Measurements from ENCODE around the gene ZNF687. TPM values are rescaled to one million over a fixed set of nuclear protein-coding genes. Genes with fewer than 3 reads are reported as not detected.

Gene ZNF687
- total RNA-seq, 1 donor = 14.2 TPM

DNA sequence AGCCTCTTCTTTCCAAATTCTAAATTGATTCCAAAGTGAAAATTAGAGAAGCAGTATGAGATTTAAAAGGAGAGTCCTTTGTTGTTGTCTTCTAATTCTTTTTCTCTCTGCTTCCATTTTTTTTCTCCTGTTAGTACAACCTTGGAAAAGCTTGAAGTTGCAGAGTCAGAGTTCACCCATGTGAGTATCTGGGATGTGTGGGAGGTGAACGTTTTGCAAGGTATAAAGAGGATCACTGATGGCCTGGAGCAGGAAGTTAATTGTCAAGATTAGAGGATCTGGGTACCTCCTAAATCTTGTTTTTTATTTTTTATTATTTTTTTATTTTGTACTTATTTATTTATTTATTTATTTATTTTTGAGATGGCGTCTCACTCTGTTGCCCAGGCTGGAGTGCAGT, 35.3 kb upstream of the ZNF687 start:
- TF ChIP-seq, protein P1, sequence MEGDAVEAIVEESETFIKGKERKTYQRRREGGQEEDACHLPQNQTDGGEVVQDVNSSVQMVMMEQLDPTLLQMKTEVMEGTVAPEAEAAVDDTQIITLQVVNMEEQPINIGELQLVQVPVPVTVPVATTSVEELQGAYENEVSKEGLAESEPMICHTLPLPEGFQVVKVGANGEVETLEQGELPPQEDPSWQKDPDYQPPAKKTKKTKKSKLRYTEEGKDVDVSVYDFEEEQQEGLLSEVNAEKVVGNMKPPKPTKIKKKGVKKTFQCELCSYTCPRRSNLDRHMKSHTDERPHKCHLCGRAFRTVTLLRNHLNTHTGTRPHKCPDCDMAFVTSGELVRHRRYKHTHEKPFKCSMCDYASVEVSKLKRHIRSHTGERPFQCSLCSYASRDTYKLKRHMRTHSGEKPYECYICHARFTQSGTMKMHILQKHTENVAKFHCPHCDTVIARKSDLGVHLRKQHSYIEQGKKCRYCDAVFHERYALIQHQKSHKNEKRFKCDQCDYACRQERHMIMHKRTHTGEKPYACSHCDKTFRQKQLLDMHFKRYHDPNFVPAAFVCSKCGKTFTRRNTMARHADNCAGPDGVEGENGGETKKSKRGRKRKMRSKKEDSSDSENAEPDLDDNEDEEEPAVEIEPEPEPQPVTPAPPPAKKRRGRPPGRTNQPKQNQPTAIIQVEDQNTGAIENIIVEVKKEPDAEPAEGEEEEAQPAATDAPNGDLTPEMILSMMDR (IDR thresholded peaks at IDR 0.05; ENCODE audit: insufficient read depth, low read length) = no peak

DNA sequence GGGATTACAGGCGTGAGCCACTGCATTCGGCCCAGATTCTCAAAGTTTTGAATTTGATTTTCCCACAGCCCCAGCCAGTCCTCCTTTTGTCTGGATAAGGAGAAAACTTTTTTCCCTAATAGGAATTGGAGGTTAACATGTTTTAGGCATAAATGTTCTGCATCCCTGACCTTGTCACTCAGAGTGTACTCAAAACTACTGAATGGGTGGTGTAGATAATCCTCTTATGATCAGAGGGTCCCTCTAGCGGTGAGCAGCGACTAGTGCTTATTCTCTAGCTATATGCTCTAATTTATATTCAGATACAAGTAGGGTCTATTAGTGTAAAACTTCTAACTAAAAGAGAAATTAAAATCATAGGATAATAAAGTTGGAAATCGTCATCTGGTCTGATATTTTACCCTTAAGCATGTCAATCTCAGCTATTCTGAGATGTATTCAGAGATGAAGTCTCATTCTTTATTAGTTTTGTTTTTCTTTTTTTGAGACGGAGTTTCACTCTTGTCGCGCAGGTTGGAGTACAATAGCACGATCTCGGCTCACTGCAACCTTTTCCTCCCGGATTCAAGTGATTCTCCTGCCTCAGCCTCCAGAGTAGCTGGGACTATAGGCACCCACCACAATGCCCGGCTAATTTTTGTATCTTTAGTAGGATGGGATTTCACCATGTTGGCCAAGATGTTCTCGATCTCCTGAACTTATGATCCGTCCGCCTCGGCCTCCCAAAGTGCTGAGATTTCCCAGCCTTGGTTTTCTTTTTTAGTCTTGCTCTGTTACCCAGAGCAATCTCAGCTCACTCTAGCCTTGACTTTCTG, 30.2 kb upstream of the ZNF687 start:
- TF ChIP-seq, protein P1 (IDR thresholded peaks at IDR 0.05; ENCODE audit: insufficient read depth, low read length) = peak; percentile 88
- H3K4me3 ChIP-seq (ENCODE audit: low read depth, low read length) = no peak overlapping the region
- peak; percentile 85 for DNase-seq (ENCODE audit: low read depth)

More for the DNA sequence above, 35.3 kb upstream of the ZNF687 start:
- no peak for DNase-seq (ENCODE audit: low read depth)
- H3K4me3 ChIP-seq (ENCODE audit: low read depth, low read length) = no peak overlapping the region

DNA sequence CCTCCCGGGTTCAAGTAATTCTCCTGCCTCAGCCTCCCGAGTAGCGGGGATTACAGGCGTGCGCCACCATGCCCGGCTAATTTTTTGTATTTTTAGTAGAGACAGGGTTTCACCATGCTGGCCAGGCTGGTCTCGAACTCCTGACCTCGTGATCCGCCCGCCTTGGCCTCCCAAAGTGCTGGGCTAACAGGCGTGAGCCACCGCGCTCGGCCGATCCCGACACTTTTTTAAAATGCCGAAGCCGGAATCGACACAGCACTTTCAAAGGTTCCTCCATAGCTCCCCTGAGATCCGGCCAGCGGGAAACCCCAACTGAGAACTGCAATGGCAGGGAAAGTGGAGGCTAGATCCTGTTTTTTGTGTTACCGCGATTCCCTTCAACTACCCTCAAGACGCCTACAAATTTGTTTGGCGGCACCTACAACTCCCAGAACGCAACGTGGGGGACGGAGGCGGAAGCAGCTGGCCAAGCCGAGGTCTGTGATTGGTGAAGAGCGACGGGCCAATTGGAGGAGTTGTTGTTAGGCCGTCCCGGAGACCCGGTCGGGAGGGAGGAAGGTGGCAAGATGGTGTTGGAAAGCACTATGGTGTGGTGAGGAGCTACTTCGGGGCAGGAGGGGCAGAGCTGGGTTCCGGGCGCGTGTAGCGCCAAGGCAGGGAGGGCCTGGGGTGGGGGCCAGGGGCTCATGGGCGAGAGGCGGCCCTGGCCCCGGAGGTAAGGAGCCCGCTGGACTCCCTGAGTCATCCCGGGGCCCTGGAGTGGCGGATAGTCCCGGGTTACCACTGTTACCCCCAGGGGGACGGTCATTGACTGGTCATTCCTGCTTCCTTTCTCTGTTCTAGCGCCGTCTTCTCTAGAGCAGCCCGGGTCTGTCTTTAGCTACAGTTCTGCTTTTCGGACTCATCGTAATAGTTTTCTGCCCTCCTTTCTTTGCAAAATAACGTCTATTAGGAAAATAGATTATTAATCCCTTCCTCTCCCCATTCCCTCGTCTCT, 27.6 kb upstream of the ZNF687 start, which contains the start of gene PSMD4:
Gene PSMD4, plus strand, starts transcription at position 518 of the 997 bp plus-strand sequence. Its CDS starts 49 bp downstream, at position 567.
- peak within 1 kb of the TSS; percentile 88 for H3K4me3 ChIP-seq (ENCODE audit: low read depth, low read length)
- TF ChIP-seq, protein P1 (IDR thresholded peaks at IDR 0.05; ENCODE audit: insufficient read depth, low read length) = no peak

DNA sequence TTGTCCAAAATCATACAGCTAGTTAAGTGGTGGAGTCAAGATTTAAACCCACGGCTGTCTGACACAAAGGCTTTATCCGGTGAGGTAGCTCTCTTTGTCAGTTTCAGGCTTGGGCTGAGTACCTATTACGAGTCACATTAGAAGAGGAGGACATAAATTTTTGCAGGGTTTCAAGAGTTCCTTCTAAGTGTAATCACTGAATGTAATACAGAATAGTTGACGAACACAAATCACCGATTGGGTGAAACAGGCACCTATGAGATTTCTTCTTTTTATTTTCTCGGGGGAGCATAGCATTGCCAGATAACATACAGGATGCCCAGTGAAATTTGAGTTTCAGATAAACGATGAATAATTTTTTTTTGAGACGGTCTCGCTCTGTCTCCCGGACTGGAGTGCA, 26.7 kb upstream of the ZNF687 start:
- H3K4me3 ChIP-seq (ENCODE audit: low read depth, low read length) = peak overlapping the region; percentile 88
- no peak for DNase-seq (ENCODE audit: low read depth)
- TF ChIP-seq, protein P1 (IDR thresholded peaks at IDR 0.05; ENCODE audit: insufficient read depth, low read length) = no peak

More for the DNA sequence above, 27.6 kb upstream of the ZNF687 start, which contains the start of gene PSMD4:
- DNase-seq (ENCODE audit: low read depth) = peak; percentile 97

DNA sequence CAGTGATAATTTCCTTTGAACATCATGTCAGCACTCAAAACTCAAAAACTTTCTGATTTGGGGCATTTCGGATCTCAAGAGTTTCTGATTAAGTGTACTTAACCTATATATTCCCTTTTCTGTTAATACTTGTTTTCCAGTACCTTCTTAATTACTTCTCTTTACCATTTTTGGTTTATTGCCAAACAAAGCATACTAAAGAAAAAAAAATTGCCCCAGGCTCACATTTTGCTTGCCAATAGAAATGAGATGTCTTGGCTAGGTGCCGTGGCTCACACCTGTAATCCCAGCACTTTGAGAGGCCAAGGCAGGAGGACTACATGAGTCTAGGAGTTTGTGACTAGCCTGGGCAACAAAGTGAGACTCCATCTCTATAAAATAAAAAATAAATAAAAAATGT, 22.7 kb upstream of the ZNF687 start:
- TF ChIP-seq, protein P1 (IDR thresholded peaks at IDR 0.05; ENCODE audit: insufficient read depth, low read length) = no peak
- no peak for DNase-seq (ENCODE audit: low read depth)
- H3K4me3 ChIP-seq (ENCODE audit: low read depth, low read length) = no peak overlapping the region

DNA sequence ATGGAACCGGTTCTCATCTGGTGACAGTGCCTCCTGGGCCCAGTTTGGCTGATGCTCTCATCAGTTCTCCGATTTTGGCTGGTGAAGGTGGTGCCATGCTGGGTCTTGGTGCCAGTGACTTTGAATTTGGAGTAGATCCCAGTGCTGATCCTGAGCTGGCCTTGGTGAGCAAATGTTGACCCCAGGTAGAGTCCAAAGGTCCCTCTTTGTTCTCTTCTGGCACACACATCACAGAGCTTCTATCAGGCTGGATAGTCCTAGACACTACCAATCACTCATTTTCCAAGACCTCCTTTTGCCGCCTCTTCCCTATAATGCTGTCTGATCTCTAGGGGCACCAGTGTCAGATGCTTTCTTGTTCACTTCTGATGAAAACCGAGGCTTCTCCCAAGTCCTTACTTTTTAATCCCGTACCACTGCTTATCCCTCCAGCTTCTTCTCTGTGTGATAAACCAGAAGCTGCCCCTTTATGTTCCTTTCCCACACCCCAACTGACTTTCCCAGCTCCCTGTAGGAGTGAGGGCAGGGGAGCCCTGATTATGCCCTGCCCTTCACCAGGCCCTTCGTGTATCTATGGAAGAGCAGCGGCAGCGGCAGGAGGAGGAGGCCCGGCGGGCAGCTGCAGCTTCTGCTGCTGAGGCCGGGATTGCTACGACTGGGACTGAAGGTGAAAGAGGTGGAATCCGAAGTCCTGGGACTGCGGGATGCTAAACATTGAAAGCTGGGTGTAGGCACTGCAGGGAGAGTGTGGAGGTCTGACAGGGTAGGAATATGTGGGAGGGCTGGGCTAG, 16.5 kb upstream of the ZNF687 start:
- TF ChIP-seq, protein P1 (IDR thresholded peaks at IDR 0.05; ENCODE audit: insufficient read depth, low read length) = no peak
- no peak for DNase-seq (ENCODE audit: low read depth)
- H3K4me3 ChIP-seq (ENCODE audit: low read depth, low read length) = no peak overlapping the region

All from fibroblast of the aortic adventitia (primary cell).